HG02938 (cell line): ENCODE data around the gene AP2A2.
"Not testable (repeated sequence)": the region's sequence is repeated elsewhere in the genome, so short reads cannot be mapped to it uniquely, and the experiment has no call there.

Experiments
- ATAC-seq: cut with Tn5 transposase; IDR thresholded peaks from one replicate; pipeline ENCODE4 v1.9.1; 2021; ENCODE audit warnings: mild to moderate bottlenecking, moderate library complexity; ENCODE audit not compliant: unreplicated experiment

AP2A2 gene

GRCh38 chr11:953512-953911 is 27.8 kb downstream of the AP2A2 start:
- no peak for ATAC-seq

DNA sequence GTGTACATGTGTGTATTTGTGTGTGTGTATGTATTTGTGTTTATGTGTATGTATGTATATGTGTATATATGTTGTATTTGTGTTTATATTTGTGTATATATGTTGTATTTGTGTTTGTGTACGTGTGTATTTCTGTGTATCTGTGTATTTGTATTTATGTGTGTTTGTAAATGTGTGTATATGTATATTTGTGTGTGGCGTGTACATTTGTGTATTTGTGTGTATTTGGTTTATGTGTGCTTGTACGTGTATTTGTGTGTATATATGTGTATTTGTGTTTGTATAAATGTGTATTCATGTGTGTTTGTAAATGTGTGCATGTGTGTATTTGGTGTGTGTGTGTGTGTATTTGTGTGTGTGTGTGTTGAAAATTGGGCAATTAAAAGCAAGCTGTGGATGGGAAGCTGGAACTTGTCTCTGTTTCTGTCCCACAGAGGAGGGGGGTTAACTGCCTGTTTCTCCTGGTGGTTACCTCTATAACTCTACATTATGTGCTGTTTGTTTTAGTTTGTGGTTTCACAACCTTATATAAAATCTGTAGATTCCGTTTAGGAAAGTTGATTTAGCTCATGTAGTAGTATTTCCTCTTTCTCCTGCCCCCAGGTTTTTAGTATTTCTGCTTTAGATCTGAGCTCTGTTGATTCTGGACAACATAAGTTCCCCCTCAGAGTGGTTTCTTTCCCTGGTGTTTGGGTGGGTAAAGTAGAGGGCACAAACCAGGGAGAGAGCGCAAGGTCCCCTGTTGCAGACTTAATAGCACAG is 28.9 kb downstream of the AP2A2 start:
- no peak for ATAC-seq

- no peak for ATAC-seq
Observed at GRCh38 chr11:955154-956063, 29.7 kb downstream of the AP2A2 start.

- no peak for ATAC-seq
Observed at GRCh38 chr11:957212-957920, 31.7 kb downstream of the AP2A2 start.

GRCh38 chr11:958101-958500 is 32.4 kb downstream of the AP2A2 start:
- no peak for ATAC-seq

GRCh38 chr11:959027-959426 is 33.4 kb downstream of the AP2A2 start:
- ATAC-seq, result no peak

DNA sequence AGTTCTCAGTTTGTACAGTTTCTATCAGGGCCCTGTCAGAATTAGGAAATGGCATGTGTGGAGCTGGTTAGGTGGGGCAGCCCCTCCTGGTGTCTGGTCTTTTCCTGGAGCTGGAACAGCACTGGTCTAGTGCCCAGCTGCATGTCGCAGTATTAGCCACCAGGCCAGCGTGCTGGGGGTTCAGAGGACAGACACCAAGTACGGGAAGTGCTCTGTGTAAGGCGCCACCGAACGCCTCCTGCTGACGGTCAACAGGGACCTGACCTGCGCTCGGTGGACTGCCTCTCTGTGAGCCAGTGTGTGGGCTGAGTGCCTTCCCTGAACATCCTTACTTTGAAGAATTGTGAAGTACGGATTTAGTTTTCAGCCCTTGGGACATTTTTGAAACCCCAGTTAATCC is 33.9 kb downstream of the AP2A2 start:
- ATAC-seq, result no peak

GRCh38 chr11:961310-961920 is 35.7 kb downstream of the AP2A2 start:
- not testable (repeated sequence) for ATAC-seq

GRCh38 chr11:961921-962320 is 36.3 kb downstream of the AP2A2 start:
- no peak for ATAC-seq

- ATAC-seq, result no peak
Observed at GRCh38 chr11:962688-963087, 37.0 kb downstream of the AP2A2 start.

- ATAC-seq, result no peak
Observed at GRCh38 chr11:963852-964251, 38.2 kb downstream of the AP2A2 start.

DNA sequence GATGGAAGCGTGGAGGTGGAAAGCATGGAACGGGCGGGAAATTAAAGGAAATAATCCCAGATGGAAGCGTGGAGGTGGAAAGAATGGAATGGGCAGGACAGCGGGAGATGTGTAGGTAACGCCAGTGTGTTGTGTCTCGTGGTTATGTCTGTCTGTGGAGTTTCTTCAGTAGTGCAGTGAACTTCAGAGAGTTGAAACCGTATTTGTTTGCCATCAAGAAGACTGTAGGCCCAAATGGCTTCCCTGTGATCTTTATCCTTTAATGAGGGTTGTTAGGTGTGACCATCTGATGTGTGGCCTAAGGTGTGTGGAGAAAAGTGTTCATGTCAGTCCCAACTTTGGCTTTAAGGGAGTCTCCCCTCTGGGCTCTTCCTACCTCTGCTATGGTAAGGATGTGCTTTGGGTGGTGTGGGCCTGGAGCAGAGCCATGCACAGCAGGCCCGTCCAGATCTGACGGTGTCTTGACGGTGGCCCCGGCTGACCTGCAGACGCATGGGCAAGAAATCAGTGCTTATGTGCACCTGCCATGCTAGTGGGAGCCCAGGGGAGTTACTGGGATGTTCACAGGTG is 39.6 kb downstream of the AP2A2 start:
- ATAC-seq, result no peak

DNA sequence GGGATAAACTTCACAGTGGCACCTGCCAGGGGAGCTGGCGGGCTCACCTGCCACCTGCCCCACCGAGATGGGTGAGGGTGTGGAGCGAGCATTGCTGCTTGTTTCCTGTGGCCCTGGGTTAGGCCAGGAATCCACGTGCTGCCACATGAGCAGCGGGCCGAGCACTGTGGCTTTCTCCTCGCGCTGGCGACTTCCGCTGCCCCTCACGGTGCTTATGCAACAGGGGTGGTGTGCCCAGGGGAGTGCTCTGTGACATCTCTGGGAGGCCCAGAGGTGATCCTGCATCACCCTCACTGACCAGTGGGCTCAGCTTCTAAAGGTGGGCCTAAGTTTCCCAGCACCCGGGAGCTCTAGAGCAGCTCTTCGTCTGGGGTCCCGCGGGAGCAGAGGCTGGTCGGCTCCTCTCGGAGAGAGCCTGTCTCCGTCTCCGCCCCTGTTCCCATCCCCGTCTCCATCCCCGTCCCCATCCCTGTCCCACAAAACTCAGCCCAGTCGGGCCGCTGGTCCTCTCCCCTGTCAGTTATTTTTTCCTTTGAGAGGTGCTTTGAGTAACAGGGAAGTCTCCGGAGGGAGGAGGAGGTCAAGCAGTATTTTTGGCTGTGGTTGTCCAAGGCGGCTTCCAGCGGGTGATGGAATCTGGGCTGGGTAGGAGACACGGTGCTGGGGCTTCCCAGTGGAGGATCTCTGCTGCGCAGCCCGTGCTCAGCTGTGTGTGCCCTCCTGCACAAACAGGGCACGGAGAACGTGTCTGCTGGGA is 42.5 kb downstream of the AP2A2 start:
- no peak for ATAC-seq

- ATAC-seq, result no peak
Observed at GRCh38 chr11:968822-969221, 43.2 kb downstream of the AP2A2 start.

GRCh38 chr11:969651-970205 is 44.1 kb downstream of the AP2A2 start:
- no peak for ATAC-seq

DNA sequence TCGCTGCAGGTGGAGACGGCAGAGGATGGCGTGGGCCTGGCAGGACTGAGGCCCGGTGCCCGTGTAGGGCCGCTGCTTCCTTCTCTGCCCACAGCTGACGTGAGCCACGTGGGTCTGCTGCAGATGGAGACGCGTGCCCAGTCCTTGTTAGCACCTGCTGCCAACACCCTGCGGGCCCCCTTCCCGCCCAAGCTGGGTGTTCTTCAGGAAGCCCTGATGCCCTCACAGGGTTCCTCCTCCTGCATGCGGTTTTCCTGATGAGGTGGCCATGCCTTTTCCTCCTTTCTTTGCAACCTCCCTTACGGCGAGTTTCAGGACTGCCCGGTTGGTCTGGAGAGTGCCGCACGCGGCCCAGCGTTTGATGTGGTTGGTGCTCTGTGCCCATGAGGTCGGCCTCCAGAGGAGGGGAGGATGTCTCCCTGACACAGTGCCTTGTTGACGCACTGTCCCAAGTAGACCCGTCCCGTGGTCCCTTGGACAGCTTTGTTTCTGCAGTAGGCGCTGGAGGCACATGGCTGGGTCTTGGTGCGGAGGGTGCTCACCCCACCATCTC is 44.7 kb downstream of the AP2A2 start:
- no peak for ATAC-seq

DNA sequence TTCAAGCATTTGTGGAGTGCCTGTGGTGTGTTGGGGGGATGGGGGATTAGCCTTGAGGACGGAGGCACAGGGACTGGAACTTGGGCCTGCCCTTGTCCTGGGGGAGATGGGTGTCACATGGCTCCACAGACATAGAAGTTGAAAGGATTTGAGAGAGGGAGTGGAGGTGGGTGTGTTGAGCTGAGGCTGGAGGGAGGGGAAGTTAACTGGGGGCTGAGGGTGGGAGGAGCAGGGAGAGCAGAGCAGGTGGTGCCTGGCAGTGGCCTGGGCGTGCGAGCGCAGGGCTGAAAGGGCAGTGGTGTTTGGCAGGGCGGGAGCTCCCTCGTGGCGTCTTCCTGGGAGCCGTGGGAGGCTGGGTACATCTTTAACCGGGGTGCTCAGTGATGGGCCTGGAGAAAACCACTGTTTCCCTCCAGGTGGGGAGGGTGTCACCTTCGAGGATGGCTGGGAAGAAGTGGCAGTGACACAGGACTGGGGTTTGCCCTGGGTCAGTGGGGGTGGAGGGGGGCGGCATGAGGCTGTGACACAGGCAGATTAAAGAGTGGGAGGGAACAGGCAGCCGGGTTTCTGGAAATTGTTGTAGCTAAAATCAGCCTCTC is 45.5 kb downstream of the AP2A2 start:
- no peak for ATAC-seq

GRCh38 chr11:971731-972365 is 46.2 kb downstream of the AP2A2 start:
- ATAC-seq, result no peak
